Measurements from ENCODE around the gene PTPRT. TPM values are rescaled to one million over a fixed set of nuclear protein-coding genes. Genes with fewer than 3 reads are reported as not detected.

PTPRT gene
- total RNA-seq, 2 donors from 2014 or later = 0.11 to 0.35 TPM

DNA sequence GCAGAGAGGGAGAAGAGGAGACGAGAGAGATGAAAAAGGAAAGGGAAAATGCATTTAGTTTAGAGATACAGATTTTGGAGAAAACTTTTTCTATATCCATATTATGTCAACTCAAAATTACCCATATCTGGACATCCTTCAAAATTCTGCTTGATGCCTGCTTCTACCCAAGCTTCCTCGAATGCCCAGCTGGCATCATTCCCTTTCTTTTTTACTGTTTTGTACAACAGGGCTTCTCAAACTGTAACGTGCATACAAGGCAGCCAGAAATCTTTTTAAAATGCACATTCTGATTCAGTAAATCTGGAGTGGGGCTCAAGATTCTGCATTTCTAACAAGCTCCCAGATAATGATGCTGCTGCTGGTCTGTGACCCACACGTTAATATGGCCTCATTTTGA lies 1108.8 kb downstream of the PTPRT start:
- Histone ChIP-seq H3K4me3 (no peak overlapping the region), H3K27me3 (no peaks in the 10 kb centered on the region), H3K27ac (no peak overlapping the region), H3K36me3 (no peaks in the 10 kb centered on the region), H3K9me3 (no peaks in the 10 kb centered on the region), H3K4me1 (no peaks in the 10 kb centered on the region)
- TF ChIP-seq, protein P1, sequence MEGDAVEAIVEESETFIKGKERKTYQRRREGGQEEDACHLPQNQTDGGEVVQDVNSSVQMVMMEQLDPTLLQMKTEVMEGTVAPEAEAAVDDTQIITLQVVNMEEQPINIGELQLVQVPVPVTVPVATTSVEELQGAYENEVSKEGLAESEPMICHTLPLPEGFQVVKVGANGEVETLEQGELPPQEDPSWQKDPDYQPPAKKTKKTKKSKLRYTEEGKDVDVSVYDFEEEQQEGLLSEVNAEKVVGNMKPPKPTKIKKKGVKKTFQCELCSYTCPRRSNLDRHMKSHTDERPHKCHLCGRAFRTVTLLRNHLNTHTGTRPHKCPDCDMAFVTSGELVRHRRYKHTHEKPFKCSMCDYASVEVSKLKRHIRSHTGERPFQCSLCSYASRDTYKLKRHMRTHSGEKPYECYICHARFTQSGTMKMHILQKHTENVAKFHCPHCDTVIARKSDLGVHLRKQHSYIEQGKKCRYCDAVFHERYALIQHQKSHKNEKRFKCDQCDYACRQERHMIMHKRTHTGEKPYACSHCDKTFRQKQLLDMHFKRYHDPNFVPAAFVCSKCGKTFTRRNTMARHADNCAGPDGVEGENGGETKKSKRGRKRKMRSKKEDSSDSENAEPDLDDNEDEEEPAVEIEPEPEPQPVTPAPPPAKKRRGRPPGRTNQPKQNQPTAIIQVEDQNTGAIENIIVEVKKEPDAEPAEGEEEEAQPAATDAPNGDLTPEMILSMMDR (IDR thresholded peaks at IDR 0.05) = no peak
- DNase-seq (ENCODE audit: low spot score) = no peak

DNA sequence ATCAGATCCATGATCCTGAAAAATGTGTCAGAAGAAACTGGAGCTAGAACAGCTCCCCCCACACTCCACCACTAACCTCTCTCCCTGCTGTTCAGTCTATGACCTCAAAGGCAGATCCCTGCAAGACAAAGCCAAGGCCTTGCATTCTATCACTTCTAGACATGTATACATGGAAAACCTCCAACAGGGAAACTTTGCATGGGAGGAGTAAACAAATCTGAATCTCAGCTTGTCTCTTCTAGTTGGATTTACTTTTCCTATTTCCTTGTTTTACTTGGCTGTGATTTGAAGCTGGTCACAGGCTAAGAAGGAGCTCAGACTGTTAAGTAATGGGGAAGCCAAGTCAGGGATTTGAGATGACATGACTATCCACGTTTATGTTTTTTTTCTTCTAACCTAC lies 1114.8 kb downstream of the PTPRT start:
- TF ChIP-seq, protein P1 (IDR thresholded peaks at IDR 0.05) = no peak
- no peak overlapping the region for H3K27ac ChIP-seq
- H3K4me3 ChIP-seq = no peak overlapping the region
- H3K27me3 ChIP-seq = no peaks in the 10 kb centered on the region
- no peaks in the 10 kb centered on the region for H3K9me3 ChIP-seq
- H3K36me3 ChIP-seq = no peaks in the 10 kb centered on the region
- no peak for DNase-seq (ENCODE audit: low spot score)
- no peaks in the 10 kb centered on the region for H3K4me1 ChIP-seq

DNA sequence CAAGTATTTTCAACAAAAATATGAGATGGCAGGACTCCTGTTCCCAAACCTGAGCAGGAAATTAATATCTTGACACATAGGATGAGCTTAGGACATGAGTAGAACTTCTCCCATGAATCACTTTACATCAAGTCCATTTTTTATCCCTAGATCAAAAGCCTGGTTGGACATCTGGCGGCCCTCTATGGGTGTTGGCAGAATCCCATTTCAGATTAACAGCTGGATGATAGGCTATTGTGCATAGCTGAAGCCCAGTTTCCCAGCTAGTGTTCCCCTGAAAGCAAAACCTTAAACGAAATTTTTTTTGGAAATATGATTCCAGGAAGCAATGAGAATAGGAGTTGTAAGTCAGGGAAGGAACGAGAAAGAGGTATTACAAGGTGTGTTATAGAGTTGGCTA lies 1122.1 kb downstream of the PTPRT start:
- no peak for DNase-seq (ENCODE audit: low spot score)
- H3K9me3 ChIP-seq = no peaks in the 10 kb centered on the region
- TF ChIP-seq, protein P1 (IDR thresholded peaks at IDR 0.05) = no peak
- no peaks in the 10 kb centered on the region for H3K36me3 ChIP-seq
- no peak overlapping the region for H3K4me3 ChIP-seq
- no peaks in the 10 kb centered on the region for H3K27me3 ChIP-seq
- no peak overlapping the region for H3K27ac ChIP-seq
- no peaks in the 10 kb centered on the region for H3K4me1 ChIP-seq

DNA sequence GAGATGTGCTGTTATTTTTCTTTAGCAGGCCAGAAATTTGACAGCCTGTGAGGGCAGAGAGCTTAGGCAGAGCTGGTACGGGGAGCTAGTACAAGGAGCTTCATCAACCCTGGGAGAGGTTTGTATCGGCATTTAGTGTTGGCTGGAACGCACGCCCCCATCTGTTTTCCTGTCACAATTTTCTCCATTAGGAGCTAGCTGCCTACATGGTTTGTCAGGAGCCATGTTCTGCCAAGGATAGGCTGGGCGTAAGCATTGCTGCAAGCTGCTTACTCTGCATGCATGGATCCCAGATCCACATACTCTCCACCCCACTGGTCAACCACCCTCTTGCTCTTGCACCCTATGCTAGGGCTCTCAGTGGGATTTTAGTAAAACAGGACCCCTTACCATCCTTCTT lies 1122.5 kb downstream of the PTPRT start:
- no peaks in the 10 kb centered on the region for H3K9me3 ChIP-seq
- H3K27me3 ChIP-seq = no peaks in the 10 kb centered on the region
- no peak overlapping the region for H3K4me3 ChIP-seq
- TF ChIP-seq, protein P1 (IDR thresholded peaks at IDR 0.05) = no peak
- no peak overlapping the region for H3K27ac ChIP-seq
- no peaks in the 10 kb centered on the region for H3K4me1 ChIP-seq
- no peak for DNase-seq (ENCODE audit: low spot score)
- no peaks in the 10 kb centered on the region for H3K36me3 ChIP-seq

DNA sequence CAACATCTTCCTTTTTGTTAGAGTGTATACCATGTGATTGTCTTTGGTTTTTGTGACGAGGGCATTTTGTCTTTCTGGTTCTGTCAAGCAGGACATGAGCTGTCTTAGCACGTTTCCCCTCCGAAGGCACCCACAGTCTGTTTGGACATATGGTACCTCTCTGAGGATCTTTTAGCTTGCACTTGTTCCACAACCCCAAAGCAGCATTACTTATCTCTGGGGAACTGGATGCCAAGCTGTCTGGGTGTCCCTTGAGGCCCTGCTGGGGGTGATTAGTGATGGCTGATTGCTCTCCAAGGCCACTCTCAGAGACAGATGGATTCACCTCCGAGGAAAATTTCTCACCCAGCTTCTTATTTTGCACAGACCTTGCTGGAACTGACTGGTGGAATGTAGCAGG lies 1126.6 kb downstream of the PTPRT start:
- no peak for DNase-seq (ENCODE audit: low spot score)

DNA sequence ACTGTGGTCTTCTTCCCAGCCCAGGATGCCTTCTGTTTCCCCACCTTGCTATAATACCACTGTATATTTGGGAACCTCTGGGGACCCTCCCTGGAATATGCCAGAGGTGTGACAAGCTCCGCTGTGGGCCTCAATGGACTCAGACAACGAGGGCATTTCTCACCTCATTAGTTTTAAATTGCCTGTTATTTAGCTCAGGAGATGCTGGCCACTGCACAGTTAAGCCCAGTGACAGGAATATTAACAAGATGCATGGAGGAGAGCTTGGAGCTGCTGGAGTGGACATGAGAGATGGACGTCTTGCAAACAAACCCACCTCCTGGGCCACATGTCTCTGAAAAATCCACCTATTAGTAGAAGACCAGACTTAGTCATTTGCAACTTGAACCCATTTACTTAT lies 1136.4 kb downstream of the PTPRT start:
- Histone ChIP-seq H3K27ac (no peak overlapping the region), H3K27me3 (no peaks in the 10 kb centered on the region), H3K36me3 (no peaks in the 10 kb centered on the region), H3K9me3 (no peaks in the 10 kb centered on the region), H3K4me1 (no peaks in the 10 kb centered on the region), H3K4me3 (no peak overlapping the region)
- no peak for DNase-seq (ENCODE audit: low spot score)
- TF ChIP-seq, protein P1 (IDR thresholded peaks at IDR 0.05) = no peak

More for the DNA sequence above, 1126.6 kb downstream of the PTPRT start:
- no peaks in the 10 kb centered on the region for H3K36me3 ChIP-seq
- no peak overlapping the region for H3K4me3 ChIP-seq
- H3K27me3 ChIP-seq = no peaks in the 10 kb centered on the region
- no peaks in the 10 kb centered on the region for H3K4me1 ChIP-seq
- no peaks in the 10 kb centered on the region for H3K9me3 ChIP-seq
- TF ChIP-seq, protein P1 (IDR thresholded peaks at IDR 0.05) = no peak
- no peak overlapping the region for H3K27ac ChIP-seq
